Kidney capillary endothelial cell (primary cell): ENCODE data around the gene MYMX.
"Not testable (repeated sequence)": the region's sequence is repeated elsewhere in the genome, so short reads cannot be mapped to it uniquely, and the experiment has no call there.

ENCODE experiments used
- DNase-seq: peaks from one replicate; pipeline ENCODE4 v3.0.0-alpha.2; 2018; ENCODE audit warnings: low spot score

MYMX gene

DNA sequence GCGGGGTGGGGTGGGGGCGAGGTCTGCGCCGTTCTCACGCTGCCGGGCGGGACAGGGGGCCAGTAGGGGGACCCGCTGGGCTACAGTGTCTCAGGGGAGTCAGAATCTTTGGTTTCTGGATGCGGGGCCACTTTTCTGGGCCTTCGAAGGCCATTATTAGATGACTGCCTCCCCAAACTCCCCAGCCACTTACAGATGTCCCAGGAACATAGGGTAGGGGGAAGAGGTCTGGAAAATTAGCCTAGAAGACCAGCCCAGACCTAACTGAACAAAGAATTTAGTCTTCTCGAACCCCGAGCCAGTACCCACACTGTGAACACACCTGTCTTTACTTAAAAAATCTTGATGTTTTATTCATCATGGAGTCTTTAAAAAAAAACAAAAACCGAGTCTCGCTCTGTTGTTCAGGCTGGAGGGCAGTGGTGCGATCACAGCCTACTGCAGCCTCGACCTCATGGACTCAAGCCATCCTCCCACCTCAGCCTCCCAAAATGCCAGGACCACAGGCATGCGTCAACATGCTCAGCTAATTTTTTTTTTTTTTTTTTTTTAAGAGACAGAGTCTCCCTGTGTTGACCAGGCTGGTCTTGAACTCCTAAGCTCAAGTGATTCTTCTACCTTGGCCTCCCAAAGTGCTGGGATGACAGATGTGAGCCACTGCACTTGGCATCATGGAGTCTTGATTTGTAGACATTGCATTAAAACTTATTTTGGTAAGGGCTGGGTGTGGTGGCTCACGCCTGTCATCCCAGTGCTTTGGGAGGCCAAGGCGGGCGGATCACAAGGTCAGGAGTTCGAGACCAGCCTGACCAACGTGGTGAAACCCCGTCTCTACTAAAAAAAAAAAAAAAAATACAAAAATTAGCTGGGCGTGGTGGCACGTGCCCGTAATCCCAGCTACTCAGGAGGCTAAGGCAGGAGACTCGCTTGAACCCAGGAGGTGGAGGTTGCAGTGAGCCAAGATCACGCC lies 3.4 kb downstream of the MYMX start:
- no peak for DNase-seq

DNA sequence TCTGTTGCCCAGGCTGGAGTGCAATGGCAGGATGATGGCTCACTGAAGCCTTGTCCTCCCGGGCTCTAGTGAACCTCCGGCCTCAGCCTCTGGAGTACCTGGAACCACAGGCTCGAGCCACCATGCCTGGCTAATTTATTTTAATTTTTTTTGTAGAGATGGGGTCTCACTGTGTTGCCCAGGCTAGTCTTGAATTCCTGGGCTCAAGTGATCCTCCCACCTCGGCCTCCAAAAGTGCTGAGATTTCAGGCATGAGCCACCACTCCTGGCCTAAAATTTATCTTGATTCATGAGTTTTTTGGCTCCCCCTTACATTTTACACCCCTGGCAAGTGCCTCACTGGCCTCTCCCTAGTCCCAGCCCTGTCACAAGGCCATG lies 4.2 kb downstream of the MYMX start:
- DNase-seq = no peak

DNA sequence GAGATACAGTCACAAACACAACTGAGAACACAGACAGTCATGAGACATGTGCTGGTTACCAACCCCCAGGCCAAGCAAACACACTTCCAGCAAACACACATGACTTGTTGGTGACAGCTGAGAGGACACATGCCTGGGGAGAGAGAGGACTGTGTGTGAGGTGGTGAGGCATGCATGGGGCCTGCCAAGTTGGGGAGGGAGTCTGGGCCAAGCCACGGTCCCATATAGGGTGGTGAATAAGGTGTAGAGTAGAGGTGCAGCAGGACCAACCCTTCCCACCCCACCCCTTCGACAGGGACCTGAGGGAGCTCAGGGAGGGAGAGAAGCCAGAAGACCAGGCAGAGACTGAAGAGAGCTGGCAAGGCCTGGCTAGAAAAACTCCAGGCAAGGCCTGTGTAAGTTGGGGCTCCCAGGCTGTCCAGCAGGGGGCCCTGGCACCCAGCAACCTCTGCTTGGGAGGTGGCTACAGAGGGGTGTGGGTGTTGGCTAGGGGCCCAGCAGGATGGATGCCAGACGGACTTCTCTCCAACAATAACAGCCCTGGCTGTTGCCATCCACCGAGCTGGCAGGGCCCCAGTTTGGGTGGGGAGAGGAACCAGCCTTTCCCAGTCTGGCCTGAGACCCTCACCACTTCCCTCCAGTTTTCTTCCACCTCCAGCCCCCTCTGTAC lies 4.7 kb downstream of the MYMX start:
- DNase-seq = peak; percentile 91

DNA sequence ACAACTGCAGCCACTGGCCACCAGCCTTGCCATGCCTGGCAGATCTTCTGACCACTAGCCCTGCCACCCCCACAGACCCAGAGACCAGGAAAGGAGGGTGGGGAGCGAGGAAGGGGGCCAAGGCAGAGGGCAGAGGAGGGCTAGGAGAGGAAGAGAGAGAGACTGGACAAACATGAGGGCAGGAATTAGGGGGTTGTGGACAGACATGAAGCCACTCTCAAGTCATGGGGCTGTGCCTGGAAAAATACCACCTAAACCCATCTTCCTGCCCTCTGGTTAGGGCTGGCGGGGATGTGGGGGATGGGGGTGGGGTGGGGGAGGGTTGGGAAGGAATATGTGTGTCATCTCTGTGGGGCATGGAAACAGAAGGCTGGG lies 5.2 kb downstream of the MYMX start:
- DNase-seq = no peak

DNA sequence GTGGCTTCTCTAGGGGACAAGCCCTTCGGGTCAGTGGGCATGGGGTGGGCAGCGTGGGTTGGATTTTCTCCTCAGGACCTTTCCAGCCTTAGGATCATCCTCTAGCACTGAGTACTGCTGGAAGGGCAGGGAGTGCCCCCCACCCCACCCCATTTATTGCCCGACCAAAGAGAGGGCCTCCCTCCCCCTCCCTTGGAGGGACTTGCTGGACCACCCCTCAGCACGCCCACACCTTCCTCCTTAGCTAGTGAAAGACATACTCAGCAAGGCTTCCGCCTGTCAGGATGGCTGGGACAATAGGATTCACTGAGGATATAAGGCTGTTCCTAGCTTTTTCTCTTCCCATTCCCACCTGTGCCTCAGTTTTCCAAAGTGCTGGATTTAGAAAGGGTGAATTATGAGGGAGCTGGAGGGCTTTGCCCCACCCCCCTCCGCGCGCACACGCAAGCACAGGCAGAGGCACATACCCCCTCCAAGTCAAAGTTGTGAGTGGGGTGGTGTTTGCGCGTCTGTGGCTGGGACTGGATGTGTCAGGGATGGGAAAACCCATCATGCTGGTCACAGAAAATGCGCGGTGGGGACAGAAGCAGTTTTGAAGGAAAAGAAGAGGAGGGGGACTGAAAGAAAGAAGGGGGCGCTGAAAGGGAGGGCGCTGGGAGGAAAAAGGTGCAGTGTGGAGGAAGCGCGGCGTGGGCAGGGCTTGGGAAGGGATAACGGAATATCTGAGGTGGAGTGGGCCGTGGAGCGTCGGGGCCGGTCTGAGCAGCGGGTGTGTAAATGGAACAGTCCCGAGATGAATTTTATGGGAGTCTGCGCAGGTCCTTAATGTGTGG lies 6.0 kb downstream of the MYMX start:
- DNase-seq = no peak

DNA sequence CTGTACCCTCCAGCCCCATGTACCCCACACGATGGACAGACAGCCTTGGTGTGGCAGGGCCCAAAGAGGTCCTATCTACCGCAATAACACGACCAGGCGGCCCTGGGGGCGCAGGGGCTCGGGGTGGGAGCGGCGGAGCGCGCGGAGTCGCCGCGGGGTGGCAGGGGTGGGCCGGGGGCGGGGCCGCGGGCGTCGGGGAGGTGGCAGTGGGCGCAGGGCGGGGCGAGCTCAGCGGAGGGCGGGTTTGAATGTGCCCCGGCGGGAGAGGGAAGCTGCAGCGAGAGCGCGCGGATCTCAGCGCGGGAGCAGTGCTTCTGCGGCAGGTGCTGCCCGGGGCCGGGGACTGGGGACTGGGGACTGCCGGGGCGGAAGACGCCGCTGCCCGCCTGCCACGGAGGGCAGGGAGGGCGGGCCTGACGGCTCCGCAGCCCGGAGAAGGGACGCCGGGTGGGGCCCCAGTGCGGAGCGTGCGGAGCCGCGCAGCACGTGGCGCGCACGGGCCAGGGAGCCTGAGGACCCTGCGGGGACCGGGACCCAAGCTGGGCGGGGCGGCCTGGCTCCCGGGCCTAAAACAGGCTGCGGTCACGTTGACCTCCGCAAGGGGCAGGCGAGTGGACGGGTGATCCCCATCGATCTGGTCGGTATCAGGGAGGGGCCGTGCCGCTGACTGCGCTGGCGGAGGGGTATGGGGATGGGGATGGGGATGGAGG lies 6.7 kb downstream of the MYMX start, which contains the start of gene SLC29A1:
Gene SLC29A1, plus strand, starts transcription at position 277 of the 710 bp plus-strand sequence. CDS start 3,719 bp downstream, outside the sequence.
- no peak for DNase-seq

DNA sequence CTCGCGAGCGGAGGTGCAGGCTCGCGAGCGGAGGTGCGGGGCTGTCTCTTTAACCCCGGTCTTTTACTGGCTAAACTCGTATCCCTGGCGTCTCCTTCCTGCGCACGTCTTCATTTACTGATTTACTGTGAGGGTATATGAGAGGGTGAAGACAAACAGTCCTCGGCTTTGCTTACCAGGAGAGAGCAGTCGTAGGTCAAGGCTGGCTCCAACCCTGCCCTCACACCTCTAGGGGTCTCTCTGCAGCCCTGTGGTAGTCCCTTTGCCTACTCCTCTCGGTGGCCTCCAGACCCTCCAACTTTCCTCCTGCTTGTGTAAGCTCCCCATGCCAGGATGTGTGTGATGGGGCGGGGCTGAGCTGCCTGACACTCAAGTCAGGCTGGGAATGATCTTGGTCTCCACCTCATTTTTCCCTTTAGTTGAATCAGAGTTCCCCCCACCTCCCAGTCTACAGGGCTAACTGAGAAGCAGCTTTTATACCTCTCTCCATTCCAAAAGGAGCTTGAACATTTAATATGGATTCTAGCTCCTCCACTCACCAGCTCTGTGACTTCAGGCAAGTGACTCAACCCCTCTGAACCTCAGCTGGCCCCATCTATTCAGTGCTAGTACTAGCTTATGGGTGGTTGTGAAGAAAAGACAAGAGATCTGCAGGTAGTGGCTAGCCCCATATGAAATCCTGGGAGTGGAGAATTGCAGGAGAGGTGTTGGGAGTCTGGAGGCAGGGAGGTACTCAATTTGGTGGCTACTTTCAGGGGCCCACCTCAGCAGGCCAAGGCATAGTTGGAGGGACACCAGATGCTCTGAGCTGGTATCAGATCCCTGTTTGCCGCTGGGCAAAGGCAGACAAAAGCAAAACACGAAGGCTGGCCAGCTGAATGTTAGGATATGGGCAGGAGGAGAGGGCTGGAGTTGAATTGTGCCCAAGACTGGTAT lies 7.6 kb downstream of the MYMX start:
- DNase-seq = no peak

DNA sequence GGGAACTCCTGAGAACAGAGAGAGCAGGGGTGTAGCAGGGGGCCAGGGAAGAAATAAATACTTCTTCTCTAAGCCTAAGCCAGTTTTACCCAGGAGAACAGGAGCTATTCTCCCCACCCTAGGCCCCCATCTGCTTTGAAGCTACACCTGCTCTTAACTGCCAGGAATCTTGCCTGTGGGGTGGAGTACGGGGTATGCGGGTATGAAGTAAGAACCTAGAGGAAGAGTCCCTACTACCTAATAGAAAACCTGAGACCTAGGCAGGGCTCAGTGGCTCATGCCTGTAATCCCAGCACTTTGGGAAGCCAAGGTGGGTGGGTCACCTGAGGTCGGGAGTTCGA lies 8.2 kb downstream of the MYMX start:
- no peak for DNase-seq

DNA sequence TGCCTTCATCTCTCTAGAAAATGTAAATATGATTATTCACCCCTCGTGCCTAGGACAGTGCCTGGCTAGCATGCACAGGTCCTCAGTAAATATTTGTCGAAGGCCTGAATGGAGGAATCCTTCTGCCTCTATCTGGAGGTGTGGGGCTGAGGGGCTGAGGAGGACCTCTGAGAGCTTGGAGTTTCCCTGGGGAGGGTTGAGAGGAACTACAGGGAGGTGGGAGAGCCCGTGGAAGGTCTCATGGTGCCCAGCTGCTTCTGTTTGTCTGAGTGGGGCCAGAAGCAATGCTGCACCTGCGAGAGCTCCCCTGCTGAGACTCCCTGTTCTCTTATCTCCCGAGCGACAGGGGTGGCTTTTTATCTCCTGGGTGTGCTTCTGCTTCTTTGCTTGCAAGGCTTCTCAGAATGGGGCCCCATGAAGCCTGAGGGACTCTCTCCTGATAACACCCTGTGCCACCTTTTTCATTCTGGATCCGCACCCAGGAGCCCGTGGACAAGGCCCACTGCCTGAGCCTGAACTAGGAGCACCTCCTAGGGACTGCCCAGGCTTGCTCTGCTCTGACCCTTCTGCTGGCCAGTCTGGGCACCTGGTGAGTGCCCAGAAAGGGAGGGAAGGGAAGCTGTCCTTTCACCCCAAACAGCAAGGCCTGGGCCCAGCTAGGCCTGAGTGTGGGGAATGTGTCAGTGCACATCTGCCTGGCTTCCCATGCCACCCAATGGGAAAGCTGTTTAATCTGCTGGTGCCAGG lies 9.0 kb downstream of the MYMX start:
- no peak for DNase-seq

DNA sequence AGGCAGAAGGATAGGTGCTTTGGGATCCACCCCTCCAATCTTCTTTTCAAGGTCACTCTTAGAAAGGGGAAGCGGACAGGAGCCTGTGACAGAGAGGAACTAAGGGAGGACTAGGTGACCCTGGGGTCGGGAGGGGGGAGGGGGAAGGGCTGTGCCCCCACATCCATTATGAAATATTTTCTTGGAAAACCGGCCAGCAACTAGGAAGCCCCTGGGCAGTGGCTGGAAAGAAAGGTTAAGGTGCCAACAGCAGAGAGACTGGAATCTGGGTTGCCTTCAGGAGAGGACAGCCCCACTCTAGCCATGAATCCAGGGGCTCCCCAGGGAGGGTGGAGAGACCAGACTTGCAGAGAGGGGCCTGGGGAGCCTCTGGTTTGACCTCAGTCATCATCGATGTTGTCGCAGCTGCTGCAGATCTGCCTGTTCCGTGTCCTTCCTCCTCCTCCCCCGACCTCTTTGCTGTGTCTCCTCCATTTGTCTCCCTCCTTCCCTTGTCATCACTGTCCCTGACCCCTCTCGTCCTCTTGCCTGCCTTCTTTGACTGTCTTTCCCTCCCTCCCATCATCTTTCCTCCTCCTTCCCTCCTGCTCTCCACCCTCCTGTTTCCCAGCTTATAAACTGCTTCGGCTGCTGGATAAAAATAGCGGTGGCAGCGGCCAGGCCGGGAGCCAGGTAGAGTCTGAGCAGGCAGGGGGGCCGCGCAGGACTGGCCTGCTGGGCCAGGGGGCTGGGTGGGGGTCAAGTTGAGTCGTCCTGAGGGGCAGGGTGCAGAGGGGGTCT lies 9.8 kb downstream of the MYMX start:
- DNase-seq = no peak

DNA sequence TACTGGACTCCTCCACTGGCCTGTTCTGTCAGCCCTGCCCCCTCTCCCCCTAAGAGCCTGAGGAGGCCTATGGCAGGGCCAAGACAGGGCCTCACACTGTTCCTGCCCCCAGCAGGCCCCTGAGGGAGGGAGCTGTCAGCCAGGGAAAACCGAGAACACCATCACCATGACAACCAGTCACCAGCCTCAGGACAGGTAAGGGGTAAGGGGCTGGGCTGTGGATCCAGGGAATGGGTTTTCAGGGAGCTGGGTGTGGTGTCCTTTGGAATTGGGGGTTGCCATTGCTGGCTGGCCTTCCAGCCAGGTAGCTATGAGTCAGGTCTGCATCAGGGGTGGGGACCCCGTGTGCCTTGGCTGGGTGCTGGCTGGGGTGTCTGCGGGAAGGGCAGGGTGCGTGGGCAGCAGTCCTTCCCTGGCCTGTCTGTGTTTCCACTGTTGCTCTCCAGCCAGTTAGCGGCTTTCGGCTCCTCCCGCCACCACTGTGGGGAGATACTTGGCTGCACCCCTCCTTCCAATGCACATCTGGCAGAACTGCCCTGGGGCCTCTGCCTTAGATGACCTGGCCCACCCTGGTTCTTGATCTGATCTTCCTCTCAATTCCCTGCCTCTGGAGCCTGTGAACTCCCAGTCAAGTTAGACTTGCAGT lies 10.5 kb downstream of the MYMX start:
- DNase-seq = no peak

DNA sequence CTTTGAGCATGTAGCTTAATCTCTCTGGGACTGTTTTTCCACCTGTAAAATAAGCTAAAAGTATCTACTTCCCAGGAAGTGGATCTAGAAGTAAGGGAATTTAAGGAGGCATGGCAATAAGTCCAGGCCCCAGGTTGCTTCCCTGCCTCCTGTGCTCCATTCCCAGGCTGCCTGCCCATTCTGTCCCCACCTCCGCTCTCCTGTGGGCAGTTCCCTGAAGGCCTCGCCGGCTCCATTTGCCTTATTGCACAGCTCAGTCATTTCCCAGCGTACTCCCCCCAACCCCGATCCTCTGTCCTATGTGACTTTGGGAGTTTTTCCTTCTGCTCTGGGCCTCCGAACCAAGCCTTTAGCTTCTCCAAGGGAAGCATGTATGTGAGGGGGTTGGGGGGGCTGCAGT lies 11.3 kb downstream of the MYMX start:
- no peak for DNase-seq

DNA sequence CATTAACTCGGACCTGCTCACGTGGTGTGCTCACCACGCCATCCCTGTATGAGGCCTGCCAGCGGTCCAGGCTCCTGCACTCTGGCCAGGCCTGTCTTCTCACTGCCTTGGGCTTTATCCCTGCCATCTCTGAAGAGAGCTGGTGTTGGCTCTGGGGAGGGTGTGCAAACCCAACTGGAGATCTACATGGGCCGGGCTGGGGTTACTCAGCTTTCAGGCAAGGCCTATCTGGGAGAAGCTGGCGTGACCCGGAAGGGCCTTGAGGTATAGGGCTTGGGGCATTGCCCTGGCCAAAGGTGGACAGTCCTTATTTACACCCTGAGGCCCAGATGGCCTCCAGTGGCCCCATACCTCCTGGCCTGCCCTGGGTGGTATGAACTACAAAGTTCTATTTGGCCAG lies 11.7 kb downstream of the MYMX start:
- no peak for DNase-seq

DNA sequence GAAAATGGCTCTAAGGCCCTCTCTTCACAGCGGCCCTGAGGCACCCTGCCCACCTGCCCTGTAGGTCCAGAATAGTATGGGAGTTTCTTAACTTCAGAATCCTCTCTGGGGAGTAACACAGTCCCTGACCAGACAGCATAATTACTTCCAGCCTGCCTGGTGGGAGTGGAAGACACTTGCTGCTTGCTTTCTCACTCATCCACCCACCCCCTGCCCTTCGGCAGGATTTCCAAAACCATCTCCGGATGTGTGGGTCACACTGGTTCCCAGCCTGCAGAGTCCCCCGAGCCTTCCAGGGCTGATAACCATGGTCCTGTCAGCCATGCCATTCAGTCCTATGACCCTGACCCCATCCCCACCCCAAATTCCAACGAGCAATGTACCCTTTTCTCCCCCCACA lies 12.1 kb downstream of the MYMX start:
- no peak for DNase-seq

DNA sequence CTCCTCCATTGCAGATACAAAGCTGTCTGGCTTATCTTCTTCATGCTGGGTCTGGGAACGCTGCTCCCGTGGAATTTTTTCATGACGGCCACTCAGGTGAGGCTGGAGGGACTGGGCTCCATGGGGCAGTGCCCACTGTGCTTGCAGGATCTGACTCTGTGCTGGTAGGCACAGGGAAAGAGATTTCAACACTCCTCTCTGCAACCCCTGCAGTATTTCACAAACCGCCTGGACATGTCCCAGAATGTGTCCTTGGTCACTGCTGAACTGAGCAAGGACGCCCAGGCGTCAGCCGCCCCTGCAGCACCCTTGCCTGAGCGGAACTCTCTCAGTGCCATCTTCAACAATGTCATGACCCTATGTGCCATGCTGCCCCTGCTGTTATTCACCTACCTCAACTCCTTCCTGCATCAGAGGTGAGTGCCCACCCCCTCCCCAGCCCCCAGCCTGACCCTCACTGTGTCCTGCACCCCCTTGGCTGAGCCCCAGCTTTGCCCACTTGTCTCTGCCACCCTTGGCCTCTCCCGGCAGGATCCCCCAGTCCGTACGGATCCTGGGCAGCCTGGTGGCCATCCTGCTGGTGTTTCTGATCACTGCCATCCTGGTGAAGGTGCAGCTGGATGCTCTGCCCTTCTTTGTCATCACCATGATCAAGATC lies 12.8 kb downstream of the MYMX start:
- DNase-seq = no peak

DNA sequence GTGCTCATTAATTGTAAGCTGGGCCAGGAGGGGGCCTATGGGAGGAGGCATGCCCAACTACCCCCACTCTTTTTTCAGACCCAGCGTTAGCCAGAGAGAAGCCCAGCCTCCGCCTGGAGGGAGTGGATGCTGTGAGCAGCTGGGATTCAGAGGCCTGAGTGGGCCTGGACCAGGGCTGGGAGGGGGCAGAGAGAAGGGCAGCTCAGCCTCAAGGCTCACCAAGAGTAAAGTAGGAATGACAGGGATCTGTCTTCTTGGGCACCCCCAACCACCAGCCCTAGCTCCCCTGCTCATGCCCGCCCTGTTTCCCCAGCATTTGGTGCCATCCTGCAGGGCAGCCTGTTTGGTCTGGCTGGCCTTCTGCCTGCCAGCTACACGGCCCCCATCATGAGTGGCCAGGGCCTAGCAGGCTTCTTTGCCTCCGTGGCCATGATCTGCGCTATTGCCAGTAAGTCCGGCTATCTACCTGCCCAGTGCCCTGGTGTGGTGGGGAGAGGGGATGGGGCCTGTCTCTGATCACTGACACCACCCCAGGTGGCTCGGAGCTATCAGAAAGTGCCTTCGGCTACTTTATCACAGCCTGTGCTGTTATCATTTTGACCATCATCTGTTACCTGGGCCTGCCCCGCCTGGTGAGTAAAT lies 13.4 kb downstream of the MYMX start:
- DNase-seq = no peak

DNA sequence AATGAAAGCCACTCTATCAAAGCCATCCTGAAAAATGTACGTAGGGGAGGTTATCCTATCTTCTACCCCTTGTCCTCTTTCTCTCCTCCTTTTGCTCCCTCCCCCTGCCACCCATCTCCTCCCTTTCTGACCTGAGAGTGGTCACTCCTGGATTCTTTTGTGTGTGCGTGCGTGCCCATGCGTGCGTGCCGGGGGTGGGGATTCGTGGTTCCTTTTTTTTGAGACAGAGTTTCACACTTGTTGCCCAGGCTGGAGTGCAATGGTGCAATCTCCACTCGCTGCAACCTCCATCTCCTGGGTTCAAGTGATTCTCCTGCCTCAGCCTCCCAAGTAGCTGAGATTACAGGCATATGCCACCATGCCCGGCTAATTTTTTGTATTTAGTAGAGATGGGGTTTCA lies 14.7 kb downstream of the MYMX start:
- not testable (repeated sequence) for DNase-seq
